OCI-LY7 (cell line): ENCODE results near the gene MEIS2.

Experiments used
- EZH2phosphoT487 ChIP-seq: fragments of 200-600 bp; sonication (generic); IDR thresholded peaks from 2 replicates; pipeline ENCODE4 v1.6.1; 2018; ENCODE audit warnings: low read depth, borderline replicate concordance, mild to moderate bottlenecking, mixed run types, antibody characterized with exemption, low read length, moderate library complexity, mixed read lengths
- TF ChIP-seq, protein P1 (sequence below): fragments of 200-600 bp; sonication (generic); conservative IDR thresholded peaks from 2 replicates; pipeline ENCODE4 v1.5.1; 2014; ENCODE audit warnings: mild to moderate bottlenecking, antibody characterized with exemption, low read length, moderate library complexity, mixed read lengths

DNA sequence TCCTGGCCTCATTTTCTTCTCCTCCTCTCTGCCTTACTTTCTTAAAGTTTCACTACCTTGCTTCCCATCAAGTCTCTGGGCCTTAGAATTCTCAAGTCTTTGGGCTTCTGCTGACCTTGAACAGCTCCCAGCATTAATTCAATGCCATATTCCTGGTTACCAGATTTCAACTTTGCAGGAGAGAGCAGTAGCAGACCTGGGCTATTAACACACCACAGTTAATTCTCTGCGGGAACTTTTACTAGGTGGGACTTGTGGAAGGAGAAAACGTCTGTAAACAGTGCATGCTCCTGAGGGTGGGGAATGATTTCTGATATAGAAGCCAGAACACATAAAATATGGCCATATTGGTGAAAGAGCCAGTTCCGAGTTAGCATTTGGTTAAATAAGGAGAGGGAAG is 214.6 kb downstream of the MEIS2 start:
- TF ChIP-seq, protein P1, sequence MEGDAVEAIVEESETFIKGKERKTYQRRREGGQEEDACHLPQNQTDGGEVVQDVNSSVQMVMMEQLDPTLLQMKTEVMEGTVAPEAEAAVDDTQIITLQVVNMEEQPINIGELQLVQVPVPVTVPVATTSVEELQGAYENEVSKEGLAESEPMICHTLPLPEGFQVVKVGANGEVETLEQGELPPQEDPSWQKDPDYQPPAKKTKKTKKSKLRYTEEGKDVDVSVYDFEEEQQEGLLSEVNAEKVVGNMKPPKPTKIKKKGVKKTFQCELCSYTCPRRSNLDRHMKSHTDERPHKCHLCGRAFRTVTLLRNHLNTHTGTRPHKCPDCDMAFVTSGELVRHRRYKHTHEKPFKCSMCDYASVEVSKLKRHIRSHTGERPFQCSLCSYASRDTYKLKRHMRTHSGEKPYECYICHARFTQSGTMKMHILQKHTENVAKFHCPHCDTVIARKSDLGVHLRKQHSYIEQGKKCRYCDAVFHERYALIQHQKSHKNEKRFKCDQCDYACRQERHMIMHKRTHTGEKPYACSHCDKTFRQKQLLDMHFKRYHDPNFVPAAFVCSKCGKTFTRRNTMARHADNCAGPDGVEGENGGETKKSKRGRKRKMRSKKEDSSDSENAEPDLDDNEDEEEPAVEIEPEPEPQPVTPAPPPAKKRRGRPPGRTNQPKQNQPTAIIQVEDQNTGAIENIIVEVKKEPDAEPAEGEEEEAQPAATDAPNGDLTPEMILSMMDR, result no peak
- TF ChIP-seq EZH2phosphoT487, result no peak
